Measurements from ENCODE around the gene PABPN1.

The PABPN1 gene

DNA sequence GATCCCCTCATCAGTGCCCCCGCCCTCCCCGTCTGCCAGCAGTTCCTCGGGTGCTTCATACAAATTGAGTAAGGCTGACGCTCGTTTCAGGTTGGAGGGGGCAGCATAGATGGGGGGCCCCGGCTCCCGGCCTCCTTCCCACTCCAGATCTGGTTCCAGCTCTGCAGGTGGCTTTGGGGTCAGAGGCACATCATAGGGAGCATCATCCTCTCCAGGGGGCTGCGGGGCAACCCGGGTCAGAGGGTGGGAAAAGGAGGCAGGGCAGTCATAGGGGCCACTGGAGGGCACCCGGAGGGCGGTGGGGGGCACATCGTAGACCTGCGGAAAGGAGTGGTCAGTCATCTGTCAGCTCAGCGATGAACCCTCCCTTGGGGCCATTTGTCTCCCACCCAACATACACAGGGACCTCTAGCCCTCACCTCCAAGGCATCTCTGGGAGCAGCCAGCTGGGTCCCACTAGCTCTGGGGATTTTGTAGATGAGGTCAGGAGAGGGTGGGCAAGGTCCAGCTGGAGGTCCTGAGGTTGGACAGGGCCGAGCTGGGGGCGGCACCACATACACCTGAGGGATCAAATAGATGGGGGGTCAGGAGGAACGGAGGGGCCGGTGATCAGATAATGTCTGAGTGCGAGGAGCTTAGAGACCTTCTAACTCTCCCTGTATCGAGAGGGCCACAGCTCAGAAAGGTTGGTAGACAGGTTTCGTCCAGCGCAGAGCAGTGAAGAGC is 38.6 kb downstream of the PABPN1 start:
- no peak for DNase-seq

DNA sequence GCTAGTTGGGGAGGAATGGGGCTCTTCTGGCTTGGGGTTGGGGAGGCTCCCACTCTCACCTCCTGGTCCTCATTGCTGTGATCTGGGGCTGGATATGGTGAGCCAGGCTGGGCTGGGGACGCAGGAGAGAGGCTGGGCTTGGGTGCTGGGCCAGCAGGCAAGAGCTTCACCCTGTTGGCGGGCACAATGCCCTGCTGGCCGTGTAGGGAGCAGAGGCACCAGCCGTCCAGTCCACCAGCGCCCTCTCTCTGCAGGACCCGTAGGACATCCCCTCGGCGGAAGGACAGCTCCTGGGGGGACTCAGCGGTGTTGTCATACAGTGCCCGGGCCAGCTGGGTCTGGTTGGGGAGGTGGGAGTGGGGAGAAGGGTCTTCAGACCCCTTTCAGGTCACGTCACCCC is 39.2 kb downstream of the PABPN1 start:
- no peak for DNase-seq

DNA sequence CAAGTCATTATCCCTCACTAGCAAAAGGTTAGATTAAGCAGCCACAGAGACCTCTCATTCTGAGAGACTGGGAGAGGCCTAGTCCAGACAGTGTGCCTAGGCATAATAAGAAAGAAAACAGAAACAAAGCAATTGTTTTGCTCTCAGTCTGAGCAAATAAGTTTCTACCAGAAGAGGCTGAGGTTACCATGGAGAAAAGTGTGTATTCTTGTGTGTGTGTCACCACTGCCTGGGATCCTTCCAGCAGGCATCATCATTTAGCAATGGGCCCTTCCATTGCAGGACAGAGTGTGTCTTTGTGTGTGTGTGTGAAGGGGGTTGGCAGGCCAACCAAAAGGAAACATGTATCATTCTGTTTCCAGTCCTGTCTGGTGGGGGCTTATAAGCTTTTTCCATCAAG is 40.1 kb downstream of the PABPN1 start:
- no peak for DNase-seq

DNA sequence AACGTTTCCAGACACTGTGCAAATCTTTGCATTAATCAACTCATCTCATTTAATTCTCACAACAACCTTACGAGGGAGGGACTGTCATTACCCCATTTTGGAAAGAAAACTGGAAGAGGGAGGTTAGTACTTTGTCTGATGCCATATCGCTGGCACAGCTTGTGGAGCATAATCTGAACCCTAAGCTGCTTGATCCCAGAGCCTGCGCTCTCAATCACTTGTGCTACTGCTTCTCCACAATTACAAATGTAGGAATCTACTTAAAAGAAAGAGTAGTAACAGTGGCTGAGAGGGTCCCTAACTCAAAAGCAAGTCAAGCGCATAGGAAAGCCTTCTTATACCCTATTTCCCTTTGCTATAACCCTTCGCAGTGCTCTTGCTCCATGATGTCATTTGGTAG is 40.5 kb downstream of the PABPN1 start:
- no peak for DNase-seq

DNA sequence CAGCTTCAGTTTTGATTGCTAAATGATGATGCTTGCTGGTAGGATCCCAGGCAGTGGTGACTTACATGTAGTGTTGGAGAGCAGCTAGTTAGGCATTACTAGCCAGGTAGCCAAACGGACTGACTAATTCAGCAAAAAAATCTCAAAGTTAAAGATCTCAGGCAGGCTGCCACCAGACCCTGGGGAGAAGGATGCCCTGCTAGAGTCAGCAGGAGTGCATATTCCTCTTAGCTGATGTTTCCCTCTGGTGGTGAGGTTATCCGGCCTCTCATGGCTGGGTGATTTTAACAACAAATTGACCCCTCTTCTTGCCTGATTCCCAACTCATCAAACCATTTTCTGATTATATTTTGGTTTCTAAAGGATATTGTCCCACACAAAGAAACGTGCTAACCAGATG is 40.9 kb downstream of the PABPN1 start:
- DNase-seq: no peak

DNA sequence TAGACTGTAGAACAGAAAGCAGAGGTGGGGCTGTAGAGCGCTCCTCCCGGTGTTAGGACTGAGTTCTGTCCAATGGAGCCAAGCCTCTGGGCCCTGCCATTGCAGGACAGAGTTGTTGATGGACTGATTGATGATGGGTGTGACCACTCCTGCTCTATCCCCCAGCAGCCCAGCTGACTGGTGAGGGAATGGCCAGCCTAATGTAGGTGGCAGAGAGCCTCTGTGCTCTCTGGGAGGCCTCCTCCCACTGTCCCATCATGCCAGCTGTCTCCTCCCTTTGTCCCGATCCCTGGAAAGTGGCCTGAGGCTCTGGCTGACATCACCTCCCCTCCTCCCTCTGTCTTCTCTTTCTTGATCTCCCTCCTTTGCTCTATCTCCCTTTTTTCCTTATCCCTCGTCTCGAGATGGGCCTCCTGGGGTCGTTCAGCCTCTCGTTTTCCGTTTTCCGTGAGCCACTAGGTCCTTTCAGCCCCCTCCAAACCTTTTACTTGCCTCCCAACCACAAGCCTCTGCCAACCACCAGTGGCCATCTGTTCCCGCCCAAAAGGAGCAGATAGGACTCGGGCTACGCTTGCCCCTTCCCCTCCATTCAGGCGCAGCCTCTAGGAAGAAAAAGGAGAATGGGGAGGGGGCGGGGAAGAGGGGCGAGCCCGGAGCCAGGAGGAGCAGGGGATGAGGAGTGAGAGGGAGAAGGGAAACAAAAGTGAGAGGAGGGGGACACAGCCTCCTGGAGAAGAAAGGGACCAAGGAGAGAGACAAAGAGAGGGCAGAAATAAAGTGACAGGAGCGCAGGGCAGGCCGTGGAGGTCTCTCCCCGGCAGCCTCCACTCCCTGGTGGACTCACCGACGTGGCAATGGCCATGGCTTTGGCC is 43.1 kb downstream of the PABPN1 start:
- DNase-seq: no peak

DNA sequence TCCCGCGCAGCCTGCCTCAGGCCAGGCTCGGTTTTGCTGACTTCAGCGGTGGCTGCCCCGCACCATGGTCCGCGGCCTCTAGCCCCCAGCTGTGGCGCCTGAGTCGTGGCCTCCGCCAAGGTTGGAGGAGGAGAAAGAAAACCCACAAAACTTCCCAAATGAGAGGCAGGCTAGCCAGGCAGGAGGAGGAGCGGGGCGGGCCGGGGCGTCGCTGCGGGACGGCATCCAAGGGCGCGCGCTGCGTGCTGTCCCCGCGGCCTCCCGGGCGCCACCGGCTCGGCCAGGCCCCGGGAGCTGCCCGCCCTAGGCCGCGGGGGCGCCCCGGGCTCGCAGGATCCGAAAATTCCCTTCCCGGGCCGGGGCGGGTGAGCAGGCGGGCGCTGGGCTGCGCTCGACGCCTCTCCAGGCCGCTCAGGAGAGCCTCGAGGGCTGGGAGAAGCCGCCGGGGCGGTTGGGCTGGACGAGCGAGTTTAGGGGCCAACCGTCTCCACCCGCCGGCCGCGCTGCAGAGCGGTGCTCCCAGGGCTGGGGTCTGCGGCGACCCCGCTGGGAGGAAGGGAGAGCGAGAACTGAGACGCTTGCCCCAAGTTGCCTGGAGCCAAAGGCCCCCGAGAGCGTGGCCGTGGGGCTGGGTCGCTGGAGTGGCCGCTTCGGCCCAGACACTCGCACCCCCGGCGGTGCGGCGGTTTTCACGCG is 43.9 kb downstream of the PABPN1 start, which contains the start of gene EFS:
Gene EFS, minus strand, starts transcription at position 137 of the 696 bp plus-strand sequence. CDS start 147 bp downstream, outside the sequence.
- no peak for DNase-seq

DNA sequence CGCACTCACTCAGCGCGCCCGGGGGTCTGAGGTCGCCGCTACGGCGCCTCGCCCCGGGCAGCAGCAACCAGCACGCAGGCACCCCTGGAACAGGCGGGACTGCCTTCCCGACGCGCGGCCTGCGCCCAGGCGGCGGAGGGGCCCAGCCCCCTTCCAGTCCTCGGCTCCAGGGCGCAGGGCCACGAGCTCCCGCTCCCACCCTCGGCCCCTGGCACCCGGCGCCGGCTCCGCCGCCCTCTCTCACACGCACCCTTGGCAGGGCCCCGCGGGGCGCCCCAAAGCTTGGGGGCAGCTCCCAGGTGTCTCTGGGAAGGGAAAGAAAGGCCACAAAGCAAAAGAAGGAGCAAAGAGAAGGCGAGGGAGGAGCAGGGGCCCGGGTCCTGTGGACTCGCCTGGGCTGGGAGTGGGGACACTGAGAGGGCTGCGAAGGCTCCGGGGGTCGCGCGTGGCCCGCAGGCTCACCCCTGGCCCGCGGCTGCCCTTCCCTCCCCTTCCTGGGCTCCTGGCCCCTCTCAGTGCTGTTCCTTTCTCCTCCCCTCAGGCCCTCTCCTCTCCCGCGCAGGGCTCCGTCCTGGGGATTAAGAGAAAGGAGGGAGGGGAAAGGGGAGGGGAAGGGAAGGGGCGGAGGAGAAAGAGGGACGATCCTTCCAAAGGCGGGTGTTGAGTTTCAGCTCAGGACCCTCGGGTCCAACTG is 44.6 kb downstream of the PABPN1 start:
- DNase-seq: no peak

DNA sequence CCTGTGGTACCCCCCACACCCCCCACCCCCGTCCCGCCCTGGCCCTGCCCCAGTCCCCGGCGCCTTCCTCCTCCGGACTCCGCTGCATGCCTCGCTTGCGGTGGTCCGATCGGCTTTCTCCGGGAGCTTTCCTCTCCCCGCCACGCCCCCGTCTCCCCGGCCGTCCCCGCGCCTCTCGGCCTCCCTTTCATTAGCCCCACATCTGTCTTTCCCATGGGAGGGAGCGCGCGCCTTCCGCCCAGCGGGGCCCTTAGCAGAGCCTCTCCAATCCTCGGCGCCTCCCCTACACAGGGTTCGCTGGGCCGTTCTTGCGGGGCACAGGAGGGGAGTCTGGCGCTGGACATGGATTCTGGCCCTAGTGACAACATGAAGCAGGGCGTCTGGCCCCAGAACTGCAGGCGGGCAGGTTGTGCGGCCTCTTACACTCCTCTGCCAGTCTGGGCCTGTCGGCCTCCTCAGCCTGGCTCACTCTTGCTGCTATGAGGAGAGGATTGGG is 45.2 kb downstream of the PABPN1 start:
- DNase-seq: peak; percentile 28

DNA sequence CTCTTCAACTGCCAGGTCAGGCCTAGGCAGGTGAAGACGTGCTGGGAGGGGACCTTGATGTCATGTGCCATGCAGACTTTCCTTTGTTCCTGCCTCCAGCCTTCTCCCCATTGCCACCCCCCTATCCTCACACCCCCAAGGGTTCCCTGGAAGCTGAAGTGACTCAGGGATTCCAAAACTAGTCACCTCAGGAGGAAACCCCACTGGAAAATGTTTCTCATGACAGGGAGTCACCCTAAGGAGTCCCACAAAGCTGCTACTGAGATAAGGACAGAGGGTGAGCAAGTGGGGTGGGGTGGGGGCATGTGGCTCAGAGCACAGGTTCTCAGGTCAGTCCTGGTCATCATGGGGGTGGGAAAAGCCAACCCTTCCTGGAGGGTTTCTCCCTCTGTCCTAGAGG is 49.0 kb downstream of the PABPN1 start:
- no peak for DNase-seq

DNA sequence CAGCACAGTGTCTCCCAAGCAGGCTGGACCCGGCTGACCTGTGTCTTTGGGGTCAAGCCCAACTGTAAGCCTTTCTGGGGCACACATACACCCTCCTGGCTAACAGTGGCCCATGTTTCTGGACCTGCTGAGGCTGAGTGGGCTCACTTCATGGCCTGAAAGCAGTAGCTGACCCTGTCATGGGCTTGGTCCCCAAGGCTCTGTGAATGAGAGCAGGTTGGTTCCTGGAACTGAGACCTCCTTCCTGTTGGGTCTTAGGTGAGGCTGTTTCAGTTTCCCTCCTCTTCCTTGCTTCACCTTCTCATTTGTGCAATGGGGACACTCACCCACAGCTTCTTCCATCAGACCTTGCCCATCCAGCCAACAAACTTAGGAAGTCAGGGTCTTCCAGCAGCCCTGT is 50.6 kb downstream of the PABPN1 start:
- no peak for DNase-seq

DNA sequence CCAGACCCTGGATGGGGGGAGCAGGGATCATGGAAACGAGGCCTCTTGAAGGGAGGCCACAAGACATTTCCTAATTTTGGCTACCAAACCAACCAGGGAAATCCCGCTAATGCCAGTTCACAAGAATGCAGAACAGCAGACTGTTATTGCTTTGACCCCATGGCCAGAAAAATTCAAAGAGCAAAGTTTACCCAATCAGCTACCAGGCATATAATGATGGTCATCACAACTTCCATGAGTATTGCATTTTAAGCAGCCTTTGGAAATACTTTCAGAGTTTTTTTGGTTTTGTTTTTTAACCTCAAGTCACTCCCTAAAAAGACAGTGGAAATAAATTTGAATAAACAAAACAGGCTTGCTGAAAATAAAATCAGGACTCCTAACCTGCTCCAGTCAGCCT is 51.3 kb downstream of the PABPN1 start, which contains the start of gene IL25:
Gene IL25, plus strand, starts transcription at position 301 of the 400 bp plus-strand sequence.
- DNase-seq: no peak

DNA sequence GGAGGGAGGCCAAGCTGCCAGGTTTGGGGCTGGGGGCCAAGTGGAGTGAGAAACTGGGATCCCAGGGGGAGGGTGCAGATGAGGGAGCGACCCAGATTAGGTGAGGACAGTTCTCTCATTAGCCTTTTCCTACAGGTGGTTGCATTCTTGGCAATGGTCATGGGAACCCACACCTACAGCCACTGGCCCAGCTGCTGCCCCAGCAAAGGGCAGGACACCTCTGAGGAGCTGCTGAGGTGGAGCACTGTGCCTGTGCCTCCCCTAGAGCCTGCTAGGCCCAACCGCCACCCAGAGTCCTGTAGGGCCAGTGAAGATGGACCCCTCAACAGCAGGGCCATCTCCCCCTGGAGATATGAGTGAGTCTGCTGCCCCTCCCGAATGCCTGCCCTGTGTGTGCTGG is 51.8 kb downstream of the PABPN1 start:
- DNase-seq: no peak
